Gastrocnemius medialis (tissue), 4 donors: ENCODE measurements around the gene MSANTD3. TPM values are rescaled to one million over a fixed set of nuclear protein-coding genes. Genes with fewer than 3 reads are reported as not detected.
"Not testable (repeated sequence)": the region's sequence is repeated elsewhere in the genome, so short reads cannot be mapped to it uniquely, and the experiment has no call there.

ENCODE experiments used
- ATAC-seq, 2 donors: fragments of 150-250 bp; one replicate each; pipeline ENCODE4 v1.9.1; 2016
- DNase-seq, 2 donors: peaks; one replicate each; pipeline ENCODE4 v3.0.0-alpha.2; 2019
- H3K27ac ChIP-seq, 4 donors: fragments of 200-600 bp; sonication (generic); 1 replicate in 1 of 4; 2 replicates in 3 of 4; pipeline ENCODE4 v1.5.1; 2016 to 2018; ENCODE audit warnings: mild to moderate bottlenecking in 2 of 4, moderate library complexity in 1 of 4
- H3K27me3 ChIP-seq, 3 donors: fragments of 200-600 bp; sonication (generic) in 2 of 3; 1 replicate in 1 of 3; 2 replicates in 2 of 3; pipeline versions ENCODE4 v1.5.1 to v1.6.0; 2016 to 2019; ENCODE audit warnings: mild to moderate bottlenecking in 1 of 3, moderate library complexity in 1 of 3
- H3K36me3 ChIP-seq, 2 donors: fragments of 200-600 bp; sonication (generic) in 1 of 2; one replicate each; pipeline ENCODE4 v1.5.1; 2017 to 2018
- H3K4me1 ChIP-seq, 2 donors: fragments of 200-600 bp; sonication (generic) in 1 of 2; one replicate each; pipeline ENCODE4 v1.5.1; 2016 to 2017; ENCODE audit warnings: mild to moderate bottlenecking in 2 of 2
- H3K4me3 ChIP-seq, 4 donors: fragments of 200-600 bp; sonication (generic) in 3 of 4; 1 replicate in 1 of 4; 2 replicates in 3 of 4; pipeline ENCODE4 v1.5.1; 2016 to 2019; ENCODE audit warnings: mild to moderate bottlenecking in 2 of 4
- H3K9me3 ChIP-seq, 3 donors: fragments of 200-600 bp; sonication (generic) in 2 of 3; 1 replicate in 1 of 3; 2 replicates in 2 of 3; pipeline ENCODE4 v1.5.1; 2016 to 2019
- CTCF ChIP-seq, 5 experiments: fragments of 450-650 bp in 3 of 5; fragments of 200-600 bp in 2 of 5; sonication (generic) in 2 of 5; IDR thresholded peaks in 4 of 5; conservative IDR thresholded peaks in 1 of 5; 1 replicate in 4 of 5; 2 replicates in 1 of 5; pipeline ENCODE4 v1.5.1; 2016 to 2019; ENCODE audit warnings: antibody characterized with exemption in 5 of 5, mild to moderate bottlenecking in 3 of 5, moderate library complexity in 3 of 5
- POLR2A ChIP-seq, 2 donors: fragments of 450-650 bp; IDR thresholded peaks; one replicate each; pipeline ENCODE4 v1.6.1; 2017; ENCODE audit warnings: antibody characterized with exemption in 2 of 2, mild to moderate bottlenecking in 2 of 2, moderate library complexity in 2 of 2
- in situ Hi-C, 4 donors: fragments of 200-750 bp; cut with MboI; loops; one replicate each; pipeline versions ENCODE4 v1.15.0 to v1.8.0; 2017; ENCODE audit warnings: low sequenced_read_pairs in 4 of 4
- intact Hi-C: fragments of 100-400 bp; cut with DNase I; formaldehyde crosslinking; loops from one replicate; pipeline ENCODE4 v1.15.1; 2023; ENCODE audit warnings: low total_unique reads
- total RNA-seq, 4 donors: library from RNA; depleted of rRNA; stranded (reverse); fragments of >200 nt; gene quantifications; one replicate each; pipeline versions ENCODE4 v1.1.0 to v1.2.3, GENCODE V29; 2016

Gene MSANTD3
- 10 to 100 TPM; 23.3 to 62.6 (median 40.1) TPM for total RNA-seq

- peak; percentile 25 to 45 (median 41) for TF ChIP-seq CTCF (IDR thresholded peaks at IDR 0.05 in 4 of 5, conservative IDR thresholded peaks at IDR 0.05 in 1 of 5)
- peak in 1 of 2 donors; percentile 4 for TF ChIP-seq POLR2A (IDR thresholded peaks at IDR 0.05)
- H3K27ac ChIP-seq, result peak within 1 kb of the TSS; percentile 80 to 90 (median 85)
- no peaks in the 10 kb centered on the region for H3K27me3 ChIP-seq
- H3K9me3 ChIP-seq, result no peaks in the 10 kb centered on the region
- DNase-seq (peak; percentile 25 to 61), ATAC-seq (peak; percentile 74 to 77)
- peaks cover 26 to 32% of the 10 kb centered on the region in 2 donors for H3K4me1 ChIP-seq
- H3K4me3 ChIP-seq, result peak within 1 kb of the TSS; percentile 67 to 88 (median 80)
- in situ Hi-C loops (loop anchor here in 1 of 4 donors (25.0 kb wide), 1 partner anchor 161 kb away; the partner anchor contains the start of gene CAVIN4), intact Hi-C loops (loop anchor here (1.0 to 10.0 kb wide), 9 partner anchors 14 to 1062 kb away; partner anchors contain the start of genes MRPL50, NR4A3, TEX10 and ZNF189)
- H3K36me3 ChIP-seq, result no peaks in the 10 kb centered on the region
These were observed at the start of gene MSANTD3 for GRCh38 chr9:100426530-100427365. TSS of gene MSANTD3 (plus strand) at chr9:100427143. CDS start at chr9:100441939, 14,796 bp downstream.

- in situ Hi-C loops (no loop called here), intact Hi-C loops (loop anchor here (10.0 kb wide), 1 partner anchor 65 kb away; no protein-coding TSS in a partner anchor)
- DNase-seq, result no peak
These were observed 47.1 kb upstream of the MSANTD3 start for GRCh38 chr9:100379862-100380261.

GRCh38 chr9:100392989-100393388 lies 34.0 kb upstream of the MSANTD3 start:
- in situ Hi-C loops, result not testable (repeated sequence)

More at GRCh38 chr9:100379862-100380261, 47.1 kb upstream of the MSANTD3 start:
- no peak for ATAC-seq
- no peak for TF ChIP-seq CTCF (IDR thresholded peaks at IDR 0.05 in 4 of 5, conservative IDR thresholded peaks at IDR 0.05 in 1 of 5)
- TF ChIP-seq POLR2A (IDR thresholded peaks at IDR 0.05), result no peak
- Histone ChIP-seq H3K36me3 (no peaks in the 10 kb centered on the region), H3K4me1 (no peaks in the 10 kb centered on the region), H3K27me3 (no peaks in the 10 kb centered on the region), H3K27ac (no peak overlapping the region), H3K9me3 (no peaks in the 10 kb centered on the region), H3K4me3 (no peak overlapping the region)

GRCh38 chr9:100394032-100394695 lies 32.8 kb upstream of the MSANTD3 start:
- DNase-seq, result no peak
- TF ChIP-seq CTCF (IDR thresholded peaks at IDR 0.05 in 4 of 5, conservative IDR thresholded peaks at IDR 0.05 in 1 of 5) (no peak), POLR2A (IDR thresholded peaks at IDR 0.05) (no peak)
- Histone ChIP-seq H3K9me3 (no peaks in the 10 kb centered on the region), H3K27me3 (no peaks in the 10 kb centered on the region), H3K4me3 (no peak overlapping the region), H3K27ac (no peak overlapping the region), H3K36me3 (no peaks in the 10 kb centered on the region), H3K4me1 (no peaks in the 10 kb centered on the region)
- intact Hi-C loops (no loop called here), in situ Hi-C loops (no loop called here)
- no peak for ATAC-seq

More at GRCh38 chr9:100392989-100393388, 34.0 kb upstream of the MSANTD3 start:
- H3K4me3 ChIP-seq, ATAC-seq, H3K9me3 ChIP-seq, H3K4me1 ChIP-seq, DNase-seq, intact Hi-C loops, H3K27ac ChIP-seq, H3K36me3 ChIP-seq, H3K27me3 ChIP-seq: not testable (repeated sequence)

GRCh38 chr9:100394816-100395215 lies 32.1 kb upstream of the MSANTD3 start:
- TF ChIP-seq POLR2A (IDR thresholded peaks at IDR 0.05), result no peak
- TF ChIP-seq CTCF (IDR thresholded peaks at IDR 0.05 in 4 of 5, conservative IDR thresholded peaks at IDR 0.05 in 1 of 5), result no peak
- intact Hi-C loops, result no loop called here
- Histone ChIP-seq H3K36me3 (no peaks in the 10 kb centered on the region), H3K4me1 (no peaks in the 10 kb centered on the region), H3K4me3 (no peak overlapping the region), H3K27ac (no peak overlapping the region), H3K27me3 (no peaks in the 10 kb centered on the region), H3K9me3 (no peaks in the 10 kb centered on the region)
- in situ Hi-C loops, result no loop called here
- DNase-seq, result no peak
- no peak for ATAC-seq
